GM23248 (cell line): ENCODE measurements around the gene RBPJ.

Experiments used
- EZH2 ChIP-seq: fragments of 200-600 bp; sonication (generic); IDR thresholded peaks from 2 replicates; pipeline ENCODE4 v1.6.1; 2018; ENCODE audit warnings: antibody characterized with exemption, mild to moderate bottlenecking; ENCODE audit not compliant: insufficient read depth, poor library complexity, severe bottlenecking
- EZH2phosphoT487 ChIP-seq: fragments of 200-600 bp; sonication (generic); IDR thresholded peaks from 2 replicates; pipeline ENCODE4 v1.6.1; 2018; ENCODE audit warnings: antibody characterized with exemption, moderate library complexity, mild to moderate bottlenecking, low read depth; ENCODE audit not compliant: insufficient read depth

DNA sequence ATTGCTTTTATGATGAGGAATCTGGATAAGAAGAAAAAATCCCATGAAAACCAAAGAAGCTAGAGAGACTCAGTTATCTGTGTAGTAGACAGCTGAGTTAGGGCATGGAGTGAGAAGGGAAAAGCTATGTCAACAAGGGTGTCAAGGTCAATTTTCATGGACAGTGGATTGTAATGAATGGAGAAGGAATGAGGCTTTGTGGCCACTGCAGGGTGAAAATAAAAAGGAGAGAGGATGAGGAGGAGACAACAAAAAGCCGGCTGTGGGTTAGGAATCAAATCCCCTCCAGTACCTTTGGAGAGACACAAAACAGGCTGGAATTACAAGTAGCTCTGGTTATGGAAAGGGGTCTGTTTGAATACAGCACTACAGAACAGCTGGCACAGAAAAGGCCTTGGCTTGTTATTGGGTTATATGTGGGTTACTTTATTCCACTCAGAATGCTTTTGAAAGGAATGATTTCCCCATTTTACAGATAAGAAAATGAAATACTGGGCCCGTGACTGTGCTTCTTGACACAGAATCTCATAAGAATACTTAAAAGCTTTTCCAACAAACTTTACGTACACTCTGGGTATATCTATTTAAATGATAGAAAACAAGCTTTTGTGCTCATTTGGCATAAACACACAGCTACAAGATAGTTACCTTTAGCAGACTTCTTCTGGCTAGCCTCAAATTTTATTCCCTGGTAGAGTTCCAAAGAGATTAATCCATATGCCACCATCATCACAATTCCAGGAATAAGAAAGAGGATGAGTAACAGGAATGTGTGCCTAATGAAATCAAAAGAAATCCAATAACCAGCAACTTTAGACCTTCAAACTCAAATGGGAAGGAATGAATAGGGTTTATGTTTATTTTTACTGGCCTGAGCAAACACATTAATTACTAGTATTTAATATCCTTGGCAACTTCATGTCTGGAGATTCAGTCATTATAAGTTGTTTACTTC is 162.0 kb downstream of the RBPJ start:
- TF ChIP-seq EZH2 (no peak), EZH2phosphoT487 (no peak)
